NCI-H748 treated with DMSO at 0.1 percent for 48 hours (cell line): Measurements from ENCODE around the gene MSANTD1.

Experiments
- DNase-seq: peaks from one replicate; lab custom pipeline; 2025; lab: John Stamatoyannopoulos, UW

The MSANTD1 gene

DNA sequence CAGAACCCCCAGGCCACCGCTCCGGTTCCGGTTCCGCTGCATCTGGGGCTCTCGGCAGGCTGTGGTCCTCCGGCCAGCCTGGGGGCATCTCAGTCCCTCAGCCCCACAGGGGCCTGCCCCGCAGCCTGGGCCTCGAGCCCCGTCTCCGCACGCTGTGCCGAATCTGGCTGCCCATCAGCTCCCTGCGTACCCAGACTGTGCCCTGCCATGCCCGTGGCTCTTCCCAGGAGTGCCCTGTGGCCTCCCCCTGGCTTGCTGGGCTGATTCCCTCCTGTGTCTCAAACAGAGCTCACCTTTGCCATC is 830 bp upstream of the MSANTD1 start:
- DNase-seq = no peak

DNA sequence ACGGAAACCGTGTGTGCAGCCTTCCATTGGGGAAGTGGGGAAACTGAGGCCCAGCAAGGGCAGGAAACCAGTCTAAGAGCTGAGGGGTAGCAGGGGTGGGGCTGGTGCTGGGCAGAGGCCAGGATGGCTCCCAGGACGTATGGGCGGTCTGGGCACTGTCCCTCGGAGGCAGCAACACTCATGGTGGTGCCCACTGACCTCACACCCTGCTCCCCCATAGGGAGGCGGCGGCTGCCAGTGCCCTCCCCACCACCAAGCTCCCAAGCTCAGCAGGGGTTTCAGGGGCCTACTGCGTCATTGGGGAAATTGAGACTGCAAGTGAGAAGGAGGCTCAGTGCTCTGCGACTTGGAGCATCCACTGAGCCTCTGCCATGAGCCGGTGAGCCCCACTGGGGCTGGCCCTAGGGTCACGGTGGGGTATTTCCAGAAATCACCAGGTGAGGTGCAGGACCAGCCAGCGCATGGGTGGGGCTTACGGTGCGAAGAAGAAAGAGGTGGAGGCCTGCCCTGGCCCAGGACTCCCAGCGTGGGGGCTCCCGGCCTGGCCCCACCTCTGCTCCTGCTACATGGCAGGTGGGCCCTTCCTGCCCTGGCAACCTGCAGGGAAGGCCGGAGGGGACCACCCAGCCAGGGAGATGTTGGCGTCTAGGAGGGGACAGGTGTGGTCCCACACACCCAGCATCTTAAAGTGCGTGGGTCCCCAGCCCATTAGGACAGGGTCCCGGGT is 915 bp downstream of the MSANTD1 start:
- DNase-seq = no peak

DNA sequence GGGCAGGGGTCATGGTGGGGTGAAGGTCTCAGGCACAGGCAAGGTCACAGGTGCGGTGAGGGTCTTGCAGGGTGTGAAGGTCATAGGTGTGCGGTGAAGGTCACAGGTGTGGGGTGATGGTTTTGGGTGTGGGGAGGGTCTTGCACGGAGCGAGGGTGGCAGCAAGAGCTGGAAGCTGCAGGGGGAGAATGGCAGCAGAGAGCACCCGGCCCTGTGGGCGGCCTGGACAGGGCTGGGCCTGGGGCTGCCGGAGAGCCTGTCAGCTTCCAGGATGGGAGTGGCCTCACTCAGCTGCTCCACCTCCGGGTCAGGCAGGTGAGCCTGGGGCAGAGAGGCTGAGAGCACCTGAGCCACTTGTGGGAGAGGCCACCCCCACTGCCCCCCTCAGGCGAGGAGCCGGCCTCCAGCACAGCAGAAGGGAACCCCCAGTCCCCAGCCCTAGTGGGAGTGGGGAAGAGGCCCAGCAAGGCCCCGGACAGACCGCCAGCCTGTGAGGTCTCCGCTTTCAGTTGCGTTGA is 1.5 kb downstream of the MSANTD1 start:
- no peak for DNase-seq

DNA sequence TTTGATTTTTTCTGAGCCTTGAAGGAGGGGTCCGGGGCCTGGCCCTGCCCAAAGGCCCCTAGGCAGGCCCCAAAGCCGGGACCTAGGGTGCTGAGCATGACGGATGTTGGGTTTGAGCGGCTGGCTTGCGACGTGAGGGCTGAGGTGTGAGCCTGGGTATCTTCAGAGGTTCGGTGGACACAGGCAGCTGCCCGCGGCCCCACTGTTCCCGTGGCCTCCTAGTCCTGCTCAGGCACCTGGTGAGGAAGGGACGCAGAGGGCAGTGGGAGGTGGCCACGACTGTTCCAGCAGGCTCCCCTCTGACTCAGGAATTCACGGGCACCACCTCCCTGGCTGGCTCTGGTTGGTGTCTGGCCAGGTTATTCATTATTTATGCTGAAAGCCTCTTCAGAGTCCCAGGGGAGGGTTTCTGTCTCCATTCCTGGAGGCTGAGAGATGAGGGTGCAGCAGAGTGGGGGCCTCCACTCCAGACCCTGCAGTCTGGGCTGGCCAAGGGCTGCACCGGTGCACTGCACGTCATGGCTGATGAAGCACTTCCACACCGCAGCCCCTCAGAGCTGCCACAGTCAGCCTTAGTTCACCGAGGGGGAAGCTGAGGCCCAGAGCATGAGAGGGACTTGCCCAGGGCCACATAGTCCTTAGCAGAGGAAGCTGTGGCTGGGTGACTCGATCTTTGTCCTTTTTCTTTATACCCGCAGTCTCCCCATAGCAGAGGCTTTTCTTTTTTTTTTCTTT is 2.2 kb downstream of the MSANTD1 start:
- no peak for DNase-seq

DNA sequence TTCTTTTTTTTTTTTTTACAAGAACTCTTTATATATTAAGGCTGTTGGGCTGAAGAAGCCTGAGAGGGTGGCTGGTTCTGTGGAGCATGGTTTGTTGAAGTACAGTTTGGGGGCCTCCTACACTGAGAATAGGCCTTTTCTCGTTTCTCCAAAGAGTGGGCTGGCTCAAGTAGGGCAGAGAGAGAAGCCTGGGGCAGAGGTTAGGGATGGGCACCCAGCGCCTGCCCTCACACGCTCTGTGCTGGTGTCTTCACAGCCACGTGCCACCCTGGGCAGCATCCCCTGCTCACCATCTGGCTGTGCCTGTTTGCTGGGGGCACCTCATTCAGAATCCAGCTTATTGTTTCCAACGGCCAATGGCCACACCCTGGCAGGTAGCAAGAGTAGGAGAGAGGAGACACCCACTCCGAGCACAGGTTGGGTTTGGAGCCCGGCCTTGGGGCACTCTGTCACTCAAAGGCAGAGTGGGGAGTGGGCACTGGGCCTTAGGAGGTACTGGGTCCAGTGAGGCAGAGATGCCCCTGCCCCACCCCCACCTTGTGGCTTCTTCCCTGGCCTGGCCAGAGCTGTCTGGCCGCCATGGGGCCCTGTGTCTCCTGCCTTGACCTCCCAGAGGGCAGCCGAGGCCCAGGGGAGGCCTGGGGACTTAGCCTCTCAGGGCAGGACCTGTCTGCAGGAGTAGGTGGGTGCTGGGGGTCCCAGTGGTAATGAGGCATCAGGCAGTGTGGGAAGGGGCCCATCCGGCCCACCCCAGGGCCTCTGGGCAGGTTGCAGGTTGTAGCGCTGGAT is 2.9 kb downstream of the MSANTD1 start:
- no peak for DNase-seq

DNA sequence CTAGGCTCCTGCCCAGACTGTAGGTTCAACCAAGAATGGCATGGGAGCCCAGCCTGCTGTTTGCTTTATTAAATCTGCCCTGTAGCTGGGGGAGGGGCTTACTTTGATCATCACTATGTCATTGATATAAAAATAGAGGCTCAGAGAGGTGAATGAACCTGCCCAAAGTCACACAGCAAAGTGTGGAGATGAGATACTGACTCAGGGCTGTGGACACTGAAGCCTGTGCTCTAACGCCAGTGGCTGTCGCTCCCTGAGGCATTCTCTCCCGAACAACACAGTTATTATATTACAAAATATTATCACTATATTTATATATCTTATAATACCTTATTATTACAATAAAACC is 3.5 kb downstream of the MSANTD1 start:
- DNase-seq = no peak

DNA sequence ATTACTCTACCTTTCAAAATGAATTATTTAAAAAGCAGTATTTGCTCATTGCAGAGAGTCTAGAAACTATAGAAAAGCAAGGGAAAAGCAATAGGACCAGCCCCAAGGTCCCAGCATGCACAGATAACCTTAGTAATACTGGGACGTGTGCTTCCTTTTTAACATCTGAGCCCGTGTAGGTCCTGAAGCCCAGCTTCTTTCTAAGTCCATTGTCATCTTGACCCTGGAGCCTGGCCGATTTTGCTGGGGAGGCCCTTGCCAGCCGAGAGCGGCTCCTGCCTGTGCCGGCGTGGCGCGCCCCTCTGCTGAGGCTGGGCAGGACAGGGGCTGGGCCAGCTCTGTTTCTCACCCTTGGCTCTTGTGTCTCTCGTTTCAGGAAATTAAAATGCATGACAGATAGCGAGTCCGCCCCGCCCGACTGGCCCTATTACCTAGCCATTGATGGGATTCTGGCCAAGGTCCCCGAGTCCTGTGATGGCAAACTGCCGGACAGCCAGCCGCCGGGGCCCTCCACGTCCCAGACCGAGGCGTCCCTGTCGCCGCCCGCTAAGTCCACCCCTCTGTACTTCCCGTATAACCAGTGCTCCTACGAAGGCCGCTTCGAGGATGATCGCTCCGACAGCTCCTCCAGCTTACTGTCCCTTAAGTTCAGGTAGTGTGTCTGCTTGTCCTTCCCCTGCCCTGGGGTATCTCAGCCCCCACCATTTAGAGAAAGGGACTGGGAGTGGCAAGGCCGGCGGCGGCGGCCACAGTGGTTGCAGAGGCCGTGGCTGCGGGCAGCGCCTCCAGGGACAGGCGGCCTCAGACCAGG is 4.1 kb downstream of the MSANTD1 start:
- no peak for DNase-seq

DNA sequence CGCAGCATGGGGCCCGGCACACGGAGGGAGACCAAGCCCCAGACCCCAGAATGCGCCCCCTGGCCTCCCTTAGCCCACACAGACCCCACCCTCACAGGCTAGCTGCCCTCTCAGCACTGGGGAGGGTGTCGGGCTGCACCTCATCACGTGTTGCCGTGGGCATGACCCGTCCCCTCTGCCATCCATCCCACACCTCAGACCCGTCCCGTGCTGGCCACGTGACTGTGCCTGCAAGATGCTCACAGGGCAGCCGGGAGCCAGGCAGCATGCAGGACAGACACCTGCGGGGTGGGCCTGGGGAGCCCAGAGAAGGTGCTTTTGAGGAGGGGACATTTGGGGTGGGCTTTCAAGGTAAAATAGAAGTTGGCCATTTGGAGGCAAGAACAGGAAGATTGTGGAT is 4.8 kb downstream of the MSANTD1 start:
- DNase-seq = no peak

DNA sequence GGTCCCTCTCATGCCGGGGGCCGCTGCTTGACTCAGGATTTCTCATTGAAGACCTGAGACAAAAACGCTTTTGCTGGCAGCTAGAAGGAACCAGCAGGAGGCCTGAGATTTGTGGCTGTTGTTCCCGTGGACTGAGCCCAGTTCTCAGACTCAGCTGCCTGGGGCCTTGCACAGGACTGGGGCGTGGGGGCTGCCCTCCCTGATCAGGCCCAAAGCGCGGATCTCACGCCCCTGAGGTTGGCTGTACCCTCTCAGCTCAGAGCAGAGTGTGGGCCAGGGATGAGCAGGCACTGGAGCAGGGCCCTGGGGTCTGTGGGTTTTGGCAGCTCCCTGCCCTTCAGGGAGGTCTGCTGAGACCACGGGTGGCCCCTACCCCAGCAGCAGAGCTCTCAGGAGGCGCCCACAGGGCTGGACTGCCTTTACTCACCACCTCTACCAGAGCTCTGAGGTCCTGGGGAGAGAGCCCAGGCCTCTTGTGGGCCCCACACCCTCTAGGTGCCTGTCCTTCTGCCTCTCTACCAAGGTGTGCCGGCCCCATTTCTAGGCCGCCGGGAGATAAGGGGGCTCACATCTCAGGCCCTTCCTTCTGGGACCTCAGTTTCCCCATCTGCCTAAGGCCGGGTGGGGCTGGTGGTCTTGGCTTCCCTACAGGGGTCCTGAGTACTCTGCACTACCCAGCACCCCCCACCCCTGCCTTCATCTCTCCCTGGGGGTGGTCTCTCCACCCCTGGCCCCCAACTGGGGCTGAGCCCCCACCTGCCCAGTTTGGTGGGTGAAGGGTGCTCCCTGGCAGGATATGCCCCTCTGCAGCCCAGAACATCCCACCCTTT is 5.6 kb downstream of the MSANTD1 start:
- DNase-seq = no peak

DNA sequence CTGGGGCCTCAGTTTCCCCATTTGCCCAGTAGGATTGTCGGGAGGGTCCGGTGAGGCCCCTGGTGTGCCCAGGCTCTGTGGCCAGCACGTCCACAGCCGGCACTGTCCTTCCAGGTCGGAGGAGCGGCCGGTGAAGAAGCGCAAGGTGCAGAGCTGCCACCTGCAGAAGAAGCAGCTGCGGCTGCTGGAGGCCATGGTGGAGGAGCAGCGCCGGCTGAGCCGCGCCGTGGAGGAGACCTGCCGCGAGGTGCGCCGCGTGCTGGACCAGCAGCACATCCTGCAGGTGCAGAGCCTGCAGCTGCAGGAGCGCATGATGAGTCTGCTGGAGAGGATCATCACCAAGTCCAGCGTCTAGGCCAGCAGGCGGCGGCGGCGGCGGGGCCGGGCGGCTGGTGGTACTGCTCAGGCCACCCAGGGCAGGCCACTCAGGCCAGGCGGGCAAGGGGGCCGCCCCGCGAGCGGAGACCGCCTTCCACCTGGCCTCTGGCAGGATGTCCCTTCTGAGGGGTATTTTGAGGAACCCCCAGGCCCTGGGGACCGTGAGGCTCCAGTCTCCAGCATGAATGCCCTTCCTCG is 6.7 kb downstream of the MSANTD1 start:
- DNase-seq = no peak

DNA sequence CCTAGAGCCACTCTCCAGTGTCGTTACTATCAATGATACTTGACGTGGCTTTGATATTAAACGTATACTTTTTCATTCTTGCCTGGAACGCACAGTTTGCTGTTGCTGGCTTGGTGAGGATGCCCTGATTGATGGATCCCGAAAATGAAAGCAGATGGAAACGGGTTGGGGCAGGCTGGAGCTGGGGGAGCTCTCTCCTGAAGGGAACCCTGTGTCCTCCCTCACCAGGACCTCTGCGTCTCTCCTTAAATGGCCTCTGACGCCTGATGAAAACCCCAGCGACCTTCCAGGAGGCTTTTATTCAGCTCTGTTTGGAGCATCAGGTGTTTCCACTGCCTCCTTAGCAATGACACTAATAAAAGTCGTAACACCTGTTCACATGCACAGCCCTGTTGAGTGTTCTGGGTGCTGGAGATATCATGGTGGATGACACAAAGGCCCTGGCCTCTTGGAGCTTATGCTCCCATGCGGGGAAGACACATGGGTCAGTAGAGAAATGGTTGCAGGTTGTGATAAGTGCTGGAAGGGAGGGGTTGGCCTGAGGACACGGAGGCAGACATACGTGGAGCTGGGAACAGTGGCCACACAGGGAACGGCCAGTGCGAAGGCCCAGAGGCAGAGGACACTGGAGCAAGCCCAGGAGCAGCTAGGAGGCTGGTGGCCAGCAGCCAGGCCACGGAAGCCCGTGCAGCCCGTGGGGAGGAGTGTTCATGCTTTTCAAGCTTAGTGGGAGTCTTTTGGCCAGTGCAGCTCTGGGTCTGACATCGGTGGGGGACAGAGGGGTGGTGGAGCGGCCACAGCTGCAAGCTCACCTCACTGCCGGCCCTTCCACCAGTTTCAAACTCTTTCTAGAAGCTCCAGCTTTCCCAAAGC is 7.5 kb downstream of the MSANTD1 start:
- no peak for DNase-seq

DNA sequence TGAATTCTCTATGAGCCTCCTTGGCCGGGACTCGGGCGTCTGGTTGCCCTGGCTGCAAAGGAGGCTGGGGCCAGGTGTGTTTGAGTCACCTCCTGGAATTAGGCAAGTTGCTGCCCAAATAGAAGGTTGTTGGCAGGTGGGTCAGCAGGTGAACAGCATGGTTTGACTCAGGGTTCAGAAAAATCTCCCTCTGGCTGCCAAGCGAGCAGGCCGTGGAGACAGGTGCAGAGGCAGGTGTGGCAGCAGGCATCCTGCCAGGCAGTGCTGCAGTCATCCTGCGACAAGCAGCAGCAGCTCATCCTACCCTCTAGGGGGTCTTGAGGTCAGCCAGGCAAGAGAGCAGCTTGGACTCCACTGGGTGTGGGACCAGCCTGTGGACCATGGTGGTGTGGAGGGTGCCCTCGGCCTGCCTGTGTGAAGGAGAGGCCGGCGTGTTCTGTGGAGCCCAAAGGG is 8.2 kb downstream of the MSANTD1 start:
- DNase-seq = no peak

DNA sequence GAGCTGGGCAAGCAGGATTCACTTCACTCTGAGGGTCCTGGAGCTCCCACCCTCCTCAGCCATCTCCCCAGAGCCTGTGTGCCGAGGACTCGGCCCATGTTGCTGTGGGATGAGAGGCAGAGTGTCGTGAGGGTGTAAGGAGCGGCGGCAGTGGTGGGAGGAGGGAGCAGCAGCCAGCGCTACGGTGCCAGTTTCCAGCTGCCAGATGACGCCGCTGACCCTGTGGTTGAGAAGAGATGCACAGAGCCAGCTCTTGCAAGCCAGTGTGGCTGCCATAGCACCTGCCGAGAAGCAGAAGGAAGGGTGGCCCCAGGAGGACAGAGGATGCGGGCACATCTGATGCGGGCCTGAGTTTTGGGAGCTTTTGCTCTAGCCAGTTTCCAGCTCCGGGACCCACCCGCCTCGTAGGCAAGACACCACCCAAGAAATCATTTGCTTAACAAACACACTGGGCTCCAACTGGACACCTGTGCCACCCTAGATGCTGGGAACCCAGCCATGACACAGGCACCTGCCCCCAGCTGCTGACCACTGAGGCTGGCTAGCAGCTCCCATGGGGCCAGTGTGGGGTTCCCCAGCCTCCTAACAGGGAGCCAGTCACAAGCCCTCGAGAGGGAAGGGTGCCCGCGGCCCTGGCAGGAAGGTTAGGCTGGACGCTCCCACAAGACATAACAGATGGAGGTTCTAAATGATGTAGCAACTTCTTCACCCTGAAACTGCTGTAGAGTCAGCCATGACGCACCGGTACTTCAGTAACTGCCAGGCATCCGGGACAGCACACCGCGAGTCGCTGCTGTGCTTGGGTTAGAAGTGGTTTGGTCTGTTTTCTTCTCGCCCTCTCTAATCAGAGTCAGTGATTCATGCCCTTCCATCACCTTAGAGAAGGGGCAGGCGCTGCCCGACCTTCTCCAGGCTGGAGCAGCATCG is 8.9 kb downstream of the MSANTD1 start:
- DNase-seq = no peak

DNA sequence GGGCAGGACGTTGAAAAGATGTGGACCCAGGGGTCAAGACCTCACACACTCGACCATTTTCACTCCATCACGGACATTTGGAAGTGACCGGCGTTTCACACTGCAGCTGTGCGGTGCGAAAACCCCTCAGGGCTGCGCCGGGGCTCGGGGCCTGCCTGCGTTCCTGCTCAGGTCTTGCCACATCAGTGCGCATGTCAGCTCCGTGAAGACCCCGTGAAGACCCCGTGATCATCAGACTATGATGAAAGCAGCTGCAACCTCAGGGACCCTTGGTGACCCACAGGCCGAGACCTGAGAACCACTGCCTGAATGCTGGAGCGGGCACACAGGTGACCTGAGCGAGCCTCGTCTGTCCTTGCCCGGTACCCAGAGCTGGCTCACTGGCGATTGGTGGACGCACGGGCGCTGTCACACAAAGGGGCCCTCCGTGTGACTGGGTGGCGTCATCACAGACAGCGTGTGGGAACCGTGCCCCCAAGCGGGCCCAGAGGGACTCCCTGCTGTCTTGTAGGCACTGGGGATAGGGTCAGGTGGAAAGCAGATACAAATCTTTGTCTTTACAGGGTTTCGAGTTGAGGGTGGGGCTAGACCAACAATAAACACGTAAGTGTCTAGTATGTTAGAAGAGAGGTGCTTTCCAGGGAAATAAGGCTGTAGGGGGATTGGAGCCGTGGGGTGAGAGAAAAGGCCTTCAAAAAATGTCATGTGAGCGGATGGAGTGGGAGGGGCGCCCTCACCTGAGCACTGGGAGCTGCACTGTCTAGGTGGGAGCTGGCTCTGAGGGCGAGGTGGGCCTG is 12.7 kb downstream of the MSANTD1 start:
- no peak for DNase-seq

DNA sequence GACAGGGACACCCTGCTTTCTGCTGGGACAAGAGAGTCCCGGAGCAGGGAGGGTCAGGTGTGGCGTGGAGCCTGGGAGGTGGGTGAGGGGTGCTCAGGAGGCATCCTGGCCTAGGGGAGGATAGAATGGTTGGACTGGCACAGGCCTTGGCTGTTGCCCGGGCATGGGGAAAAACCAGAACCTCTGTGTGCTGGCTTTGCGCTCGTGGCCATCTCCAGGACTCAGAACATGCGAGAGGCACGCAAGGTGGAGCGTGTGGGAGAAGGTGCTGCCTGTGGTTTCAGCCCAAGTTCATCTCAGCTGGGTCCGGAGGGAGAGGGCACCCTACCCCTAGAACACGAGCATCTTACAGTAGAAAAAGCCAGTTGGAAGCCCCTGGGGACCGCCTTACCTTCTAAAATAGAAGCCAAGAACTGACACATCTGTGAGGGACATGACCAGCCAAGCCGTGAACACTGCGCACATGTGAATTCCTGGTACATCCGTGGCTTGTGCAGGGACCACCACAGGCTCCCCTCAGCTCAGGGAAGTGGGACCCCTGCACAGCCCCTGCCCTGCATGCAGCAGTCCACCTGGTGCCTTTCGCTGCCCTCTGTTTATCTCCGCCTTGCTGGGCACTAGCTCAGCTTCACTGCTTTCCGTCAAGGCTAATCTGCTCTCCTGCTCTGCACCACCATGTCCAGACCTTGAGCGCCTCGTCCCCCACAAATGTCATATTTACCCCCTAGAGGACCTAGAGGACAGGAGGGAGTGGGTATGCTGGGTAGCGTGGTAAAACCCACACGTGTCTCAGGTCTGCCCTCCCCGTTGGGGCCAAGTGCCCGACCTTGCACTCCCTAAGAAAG is 13.5 kb downstream of the MSANTD1 start:
- no peak for DNase-seq

DNA sequence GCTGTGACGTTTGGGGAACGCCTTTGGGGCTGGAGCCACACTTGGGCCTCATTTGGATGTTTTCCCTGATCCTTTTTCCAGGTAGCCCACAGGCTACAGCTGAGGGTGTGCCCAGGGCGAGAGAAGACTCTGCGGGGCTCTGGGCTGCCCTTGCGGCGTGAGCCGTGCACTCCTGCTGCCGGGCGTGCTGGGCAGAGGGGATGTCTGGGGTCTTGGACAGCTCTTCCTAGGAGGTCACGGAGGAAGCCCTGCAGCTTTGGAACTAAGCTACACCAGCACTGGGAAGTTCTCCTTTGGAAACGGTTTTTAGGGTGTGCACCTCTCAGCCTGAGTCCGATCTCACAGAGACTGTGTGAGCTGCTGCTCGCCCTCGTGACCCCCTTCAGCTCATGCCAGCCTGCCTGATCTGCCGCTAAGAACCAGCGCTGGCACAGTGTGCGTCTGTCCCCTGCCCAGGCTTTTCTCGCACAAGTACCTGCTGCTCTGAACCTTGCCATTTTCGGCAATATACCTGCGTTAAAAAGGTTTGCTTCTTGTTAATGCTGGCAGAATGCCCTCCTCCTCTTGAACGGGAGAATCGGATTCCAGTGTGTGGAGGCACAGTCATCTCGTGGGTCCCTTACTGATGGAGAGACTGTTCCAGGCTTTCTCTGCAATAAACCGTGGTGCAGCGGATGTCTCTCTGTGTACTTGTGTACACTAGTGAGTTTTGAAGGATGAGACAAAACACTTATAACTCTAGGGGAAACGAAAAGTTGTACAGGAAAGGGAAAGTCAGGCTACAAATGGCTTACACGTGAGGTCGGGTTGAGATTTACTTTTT is 14.3 kb downstream of the MSANTD1 start:
- no peak for DNase-seq
